ENCODE results near the gene CASQ1.

DNA sequence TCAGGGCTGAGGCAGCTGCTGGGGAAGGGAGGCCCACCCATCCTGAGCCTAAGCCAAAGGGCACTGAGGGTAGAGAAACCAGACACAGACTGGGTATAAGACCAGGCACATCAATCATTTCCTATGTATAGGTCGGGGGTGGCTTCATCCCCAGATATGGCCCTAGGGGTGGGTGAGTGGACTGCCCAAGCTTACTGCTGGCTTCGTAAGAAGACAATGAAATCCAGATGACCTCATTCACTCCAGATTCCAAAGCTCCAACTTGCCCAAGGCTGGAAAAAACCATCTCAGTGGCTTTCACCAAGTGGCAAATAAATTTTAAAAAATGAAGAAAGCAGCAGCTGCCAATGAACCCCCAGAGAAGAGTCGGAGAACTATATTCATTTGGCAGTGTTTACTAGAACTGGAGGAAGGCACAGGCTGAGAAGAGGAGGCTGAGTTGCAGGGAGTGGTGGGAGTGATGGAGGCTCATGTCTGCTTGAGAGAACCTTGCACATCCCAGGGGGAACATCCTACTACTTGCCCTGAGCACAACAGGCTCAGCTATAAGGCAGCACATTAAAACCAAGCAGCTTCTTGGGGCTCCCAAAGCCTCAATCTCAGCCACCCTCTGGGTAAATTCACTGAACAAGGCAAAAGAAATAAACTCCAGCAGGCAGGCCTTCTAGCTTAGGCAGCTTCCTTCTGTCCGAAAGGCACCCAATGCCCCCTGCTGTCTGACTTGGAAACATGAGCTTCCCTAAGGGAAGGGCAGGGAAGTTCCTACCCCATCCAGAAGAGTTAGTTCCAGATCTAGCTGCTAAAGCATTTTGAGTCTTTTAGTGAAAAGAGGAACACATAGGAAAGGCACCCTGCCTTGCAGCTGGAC lies 28.9 kb downstream of the CASQ1 start:
- TF ChIP-seq, protein P1, sequence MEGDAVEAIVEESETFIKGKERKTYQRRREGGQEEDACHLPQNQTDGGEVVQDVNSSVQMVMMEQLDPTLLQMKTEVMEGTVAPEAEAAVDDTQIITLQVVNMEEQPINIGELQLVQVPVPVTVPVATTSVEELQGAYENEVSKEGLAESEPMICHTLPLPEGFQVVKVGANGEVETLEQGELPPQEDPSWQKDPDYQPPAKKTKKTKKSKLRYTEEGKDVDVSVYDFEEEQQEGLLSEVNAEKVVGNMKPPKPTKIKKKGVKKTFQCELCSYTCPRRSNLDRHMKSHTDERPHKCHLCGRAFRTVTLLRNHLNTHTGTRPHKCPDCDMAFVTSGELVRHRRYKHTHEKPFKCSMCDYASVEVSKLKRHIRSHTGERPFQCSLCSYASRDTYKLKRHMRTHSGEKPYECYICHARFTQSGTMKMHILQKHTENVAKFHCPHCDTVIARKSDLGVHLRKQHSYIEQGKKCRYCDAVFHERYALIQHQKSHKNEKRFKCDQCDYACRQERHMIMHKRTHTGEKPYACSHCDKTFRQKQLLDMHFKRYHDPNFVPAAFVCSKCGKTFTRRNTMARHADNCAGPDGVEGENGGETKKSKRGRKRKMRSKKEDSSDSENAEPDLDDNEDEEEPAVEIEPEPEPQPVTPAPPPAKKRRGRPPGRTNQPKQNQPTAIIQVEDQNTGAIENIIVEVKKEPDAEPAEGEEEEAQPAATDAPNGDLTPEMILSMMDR (conservative IDR thresholded peaks at IDR 0.05): peak; percentile 55
- no peak for TF ChIP-seq ZFX (IDR thresholded peaks at IDR 0.05)

All from C4-2B (cell line).